Measurements from ENCODE around the gene S100A9.
"Not testable (repeated sequence)": the region's sequence is repeated elsewhere in the genome, so short reads cannot be mapped to it uniquely, and the experiment has no call there.

Gene S100A9

GRCh38 chr1:153395776-153396175, 38.1 kb downstream of the S100A9 start:
- Mint-ChIP-seq H3K27ac (no peak overlapping the region), H3K4me3 (no peak overlapping the region), H3K9me3 (no peaks in the 10 kb centered on the region), H3K27me3 (peaks cover 40 to 60% of the 10 kb centered on the region in 2 donors), H3K4me1 (peaks cover 0 to 1% of the 10 kb centered on the region in 2 donors), H3K36me3 (no peaks in the 10 kb centered on the region)
- no peak for DNase-seq
- ATAC-seq (replicated peaks): no peak

- Mint-ChIP-seq H3K4me1 (peaks cover 0 to 1% of the 10 kb centered on the region in 2 donors), H3K36me3 (no peaks in the 10 kb centered on the region), H3K9me3 (no peaks in the 10 kb centered on the region), H3K4me3 (no peak overlapping the region), H3K27me3 (peaks cover 37 to 53% of the 10 kb centered on the region in 2 donors), H3K27ac (no peak overlapping the region)
- DNase-seq: no peak
- no peak for ATAC-seq (replicated peaks)
Observed at GRCh38 chr1:153396461-153396860, 38.8 kb downstream of the S100A9 start.

- no peak overlapping the region for H3K4me3 Mint-ChIP-seq
- ATAC-seq (replicated peaks) (no peak), DNase-seq (no peak)
- no peak overlapping the region for H3K27ac Mint-ChIP-seq
- H3K27me3 Mint-ChIP-seq: peaks cover 37 to 50% of the 10 kb centered on the region in 2 donors
- no peaks in the 10 kb centered on the region for H3K9me3 Mint-ChIP-seq
- peaks cover 0 to 1% of the 10 kb centered on the region in 2 donors for H3K4me1 Mint-ChIP-seq
- H3K36me3 Mint-ChIP-seq: no peaks in the 10 kb centered on the region
Observed at GRCh38 chr1:153397051-153397923, 39.6 kb downstream of the S100A9 start.

GRCh38 chr1:153397924-153398651, 40.4 kb downstream of the S100A9 start:
- Mint-ChIP-seq H3K4me3 (no peak overlapping the region), H3K4me1 (peaks cover 0 to 1% of the 10 kb centered on the region in 2 donors), H3K36me3 (no peaks in the 10 kb centered on the region), H3K9me3 (no peaks in the 10 kb centered on the region), H3K27me3 (peaks cover 34 to 47% of the 10 kb centered on the region in 2 donors), H3K27ac (no peak overlapping the region)
- no peak for DNase-seq
- no peak for ATAC-seq (replicated peaks)

- no peak overlapping the region for H3K27ac Mint-ChIP-seq
Observed at GRCh38 chr1:153399401-153400055, 41.9 kb downstream of the S100A9 start.

GRCh38 chr1:153400244-153400643, 42.6 kb downstream of the S100A9 start:
- no peak overlapping the region for H3K4me3 Mint-ChIP-seq
- ATAC-seq (replicated peaks) (no peak), DNase-seq (no peak)
- peaks cover 0 to 2% of the 10 kb centered on the region in 2 donors for H3K4me1 Mint-ChIP-seq
- H3K27ac Mint-ChIP-seq: no peak overlapping the region
- H3K9me3 Mint-ChIP-seq: peaks cover 3% of the 10 kb centered on the region in 2 donors
- H3K27me3 Mint-ChIP-seq: peaks cover 34 to 42% of the 10 kb centered on the region in 2 donors
- H3K36me3 Mint-ChIP-seq: peaks cover 0 to 2% of the 10 kb centered on the region in 2 donors

More at GRCh38 chr1:153399401-153400055, 41.9 kb downstream of the S100A9 start:
- Mint-ChIP-seq H3K36me3 (peaks cover 0 to under 1% of the 10 kb centered on the region in 2 donors), H3K4me1 (peaks cover 0 to 2% of the 10 kb centered on the region in 2 donors), H3K27me3 (peaks cover 33 to 49% of the 10 kb centered on the region in 2 donors), H3K9me3 (peaks cover under 1% of the 10 kb centered on the region in 2 donors), H3K4me3 (no peak overlapping the region)
- DNase-seq: no peak
- no peak for ATAC-seq (replicated peaks)

GRCh38 chr1:153401461-153401860, 43.8 kb downstream of the S100A9 start:
- Mint-ChIP-seq H3K4me1 (peaks cover 0 to 2% of the 10 kb centered on the region in 2 donors), H3K27me3 (peaks cover 34 to 43% of the 10 kb centered on the region in 2 donors), H3K4me3 (no peak overlapping the region), H3K9me3 (peaks cover 3% of the 10 kb centered on the region in 2 donors), H3K36me3 (peaks cover 0 to 2% of the 10 kb centered on the region in 2 donors), H3K27ac (no peak overlapping the region)
- ATAC-seq (replicated peaks) (no peak), DNase-seq (no peak)

- DNase-seq (no peak), ATAC-seq (replicated peaks) (no peak)
- Mint-ChIP-seq H3K4me1 (peaks cover 0 to 2% of the 10 kb centered on the region in 2 donors), H3K36me3 (peaks cover 0 to 2% of the 10 kb centered on the region in 2 donors), H3K9me3 (peaks cover 3% of the 10 kb centered on the region in 2 donors), H3K27ac (no peak overlapping the region), H3K4me3 (no peak overlapping the region), H3K27me3 (peaks cover 39 to 48% of the 10 kb centered on the region in 2 donors)
Observed at GRCh38 chr1:153402226-153402625, 44.6 kb downstream of the S100A9 start.

GRCh38 chr1:153403421-153404085, 45.9 kb downstream of the S100A9 start:
- Mint-ChIP-seq H3K27ac (no peak overlapping the region), H3K4me1 (peaks cover 0 to 2% of the 10 kb centered on the region in 2 donors), H3K4me3 (no peak overlapping the region), H3K36me3 (peaks cover 0 to 2% of the 10 kb centered on the region in 2 donors), H3K27me3 (peaks cover 48 to 51% of the 10 kb centered on the region in 2 donors), H3K9me3 (peaks cover 3% of the 10 kb centered on the region in 2 donors)
- ATAC-seq (replicated peaks): no peak
- DNase-seq: no peak

GRCh38 chr1:153404086-153404635, 46.5 kb downstream of the S100A9 start:
- no peak for ATAC-seq (replicated peaks)
- DNase-seq: no peak
- Mint-ChIP-seq H3K9me3 (peaks cover 3% of the 10 kb centered on the region in 2 donors), H3K27me3 (peaks cover 46 to 51% of the 10 kb centered on the region in 2 donors), H3K36me3 (peaks cover 0 to 2% of the 10 kb centered on the region in 2 donors), H3K27ac (no peak overlapping the region), H3K4me1 (peaks cover 0 to 2% of the 10 kb centered on the region in 2 donors), H3K4me3 (no peak overlapping the region)

- Mint-ChIP-seq H3K9me3 (peaks cover 3% of the 10 kb centered on the region in 2 donors), H3K4me1 (peaks cover 0 to 2% of the 10 kb centered on the region in 2 donors), H3K27ac (no peak overlapping the region), H3K36me3 (peaks cover 0 to 2% of the 10 kb centered on the region in 2 donors), H3K4me3 (no peak overlapping the region), H3K27me3 (peaks cover 46 to 51% of the 10 kb centered on the region in 2 donors)
- peak; percentile 68 to 79 for ATAC-seq (replicated peaks)
- DNase-seq: peak; percentile 38
Observed at GRCh38 chr1:153404768-153405167, 47.1 kb downstream of the S100A9 start.

- H3K9me3 Mint-ChIP-seq; DNase-seq; H3K27ac Mint-ChIP-seq; H3K4me3 Mint-ChIP-seq; ATAC-seq (replicated peaks); H3K4me1 Mint-ChIP-seq; H3K36me3 Mint-ChIP-seq: not testable (repeated sequence)
- H3K27me3 Mint-ChIP-seq: peaks cover 51 to 54% of the 10 kb centered on the region in 2 donors
Observed at GRCh38 chr1:153405825-153406599, 48.4 kb downstream of the S100A9 start.

GRCh38 chr1:153407274-153407673, 49.6 kb downstream of the S100A9 start:
- not testable (repeated sequence) for H3K4me1 Mint-ChIP-seq; DNase-seq; ATAC-seq (replicated peaks); H3K27ac Mint-ChIP-seq; H3K36me3 Mint-ChIP-seq; H3K9me3 Mint-ChIP-seq; H3K4me3 Mint-ChIP-seq
- peaks cover 51 to 54% of the 10 kb centered on the region in 2 donors for H3K27me3 Mint-ChIP-seq
